ENCODE measurements around the gene CCSER2. TPM values are rescaled to one million over a fixed set of nuclear protein-coding genes. Genes with fewer than 3 reads are reported as not detected.

Gene CCSER2
- total RNA-seq, 1 donor from 2014 or later = 66.1 TPM

GRCh38 chr10:84348447-84348846 is 20.1 kb downstream of the CCSER2 start:
- Histone ChIP-seq H3K27ac (no peak overlapping the region), H3K9me3 (no peaks in the 10 kb centered on the region), H3K4me3 (no peak overlapping the region), H3K4me1 (peaks cover 31% of the 10 kb centered on the region), H3K27me3 (ENCODE audit: low read depth) (no peaks in the 10 kb centered on the region), H3K36me3 (no peaks in the 10 kb centered on the region)
- TF ChIP-seq CTCF (IDR thresholded peaks at IDR 0.05) = no peak
- DNase-seq (no peak), ATAC-seq (no peak)
- intact Hi-C loops (cut with DNase I) = no loop called here

GRCh38 chr10:84348860-84349259 is 20.5 kb downstream of the CCSER2 start:
- intact Hi-C loops (cut with DNase I) = no loop called here
- no peak for DNase-seq
- no peak overlapping the region for H3K27ac ChIP-seq

GRCh38 chr10:84352251-84352842 is 24.0 kb downstream of the CCSER2 start:
- Histone ChIP-seq H3K4me3 (no peak overlapping the region), H3K36me3 (no peaks in the 10 kb centered on the region), H3K27me3 (ENCODE audit: low read depth) (no peaks in the 10 kb centered on the region), H3K9me3 (no peaks in the 10 kb centered on the region), H3K4me1 (peaks cover 33% of the 10 kb centered on the region), H3K27ac (no peak overlapping the region)
- ATAC-seq (peak; percentile 91 to 93), DNase-seq (peak; percentile 62)
- intact Hi-C loops (cut with DNase I) = no loop called here
- peak; percentile 73 for TF ChIP-seq CTCF (IDR thresholded peaks at IDR 0.05)

More at GRCh38 chr10:84348860-84349259, 20.5 kb downstream of the CCSER2 start:
- peaks cover 35% of the 10 kb centered on the region for H3K4me1 ChIP-seq
- no peak for ATAC-seq
- no peaks in the 10 kb centered on the region for H3K9me3 ChIP-seq
- no peak for TF ChIP-seq CTCF (IDR thresholded peaks at IDR 0.05)
- no peaks in the 10 kb centered on the region for H3K36me3 ChIP-seq
- H3K4me3 ChIP-seq = no peak overlapping the region
- H3K27me3 ChIP-seq (ENCODE audit: low read depth) = no peaks in the 10 kb centered on the region

GRCh38 chr10:84353052-84353803 is 24.8 kb downstream of the CCSER2 start:
- H3K36me3 ChIP-seq = no peaks in the 10 kb centered on the region
- H3K27ac ChIP-seq = no peak overlapping the region
- H3K9me3 ChIP-seq = no peaks in the 10 kb centered on the region
- ATAC-seq = peak; percentile 70 to 75
- peaks cover 33% of the 10 kb centered on the region for H3K4me1 ChIP-seq
- H3K27me3 ChIP-seq (ENCODE audit: low read depth) = no peaks in the 10 kb centered on the region
- no peak overlapping the region for H3K4me3 ChIP-seq
- DNase-seq = no peak
- TF ChIP-seq CTCF (IDR thresholded peaks at IDR 0.05) = no peak
- intact Hi-C loops (cut with DNase I) = no loop called here

- ATAC-seq (no peak), DNase-seq (no peak)
- no peak overlapping the region for H3K4me3 ChIP-seq
- H3K9me3 ChIP-seq = no peaks in the 10 kb centered on the region
- no peaks in the 10 kb centered on the region for H3K27me3 ChIP-seq (ENCODE audit: low read depth)
- no peak overlapping the region for H3K27ac ChIP-seq
- TF ChIP-seq CTCF (IDR thresholded peaks at IDR 0.05) = no peak
- H3K4me1 ChIP-seq = peaks cover 32% of the 10 kb centered on the region
- H3K36me3 ChIP-seq = no peaks in the 10 kb centered on the region
- intact Hi-C loops (cut with DNase I) = no loop called here
Observed at GRCh38 chr10:84354623-84355022, 26.2 kb downstream of the CCSER2 start.
